HS-5 (cell line): ENCODE results near the gene DQX1.

Source experiments
- DNase-seq: peaks from one replicate; pipeline ENCODE4 v3.0.0-alpha.2; 2012; ENCODE audit warnings: low read depth

DQX1 gene

GRCh38 chr2:74554820-74555531, 28.9 kb upstream of the DQX1 start:
- DNase-seq = no peak

GRCh38 chr2:74553892-74554819, 28.1 kb upstream of the DQX1 start, which contains the start of the genes DOK1 and LOXL3:
TSS of gene DOK1 (plus strand) at chr2:74554720. CDS start at chr2:74554755, 35 bp downstream.
TSS of gene LOXL3 (minus strand) at chr2:74553942. CDS start at chr2:74552634, 1,308 bp downstream.
- DNase-seq = no peak

- no peak for DNase-seq
Observed at GRCh38 chr2:74552914-74553811, 27.1 kb upstream of the DQX1 start.

GRCh38 chr2:74551942-74552913, 26.2 kb upstream of the DQX1 start:
- DNase-seq = no peak

GRCh38 chr2:74551530-74551929, 25.5 kb upstream of the DQX1 start:
- no peak for DNase-seq

GRCh38 chr2:74550231-74550630, 24.2 kb upstream of the DQX1 start:
- DNase-seq = no peak

GRCh38 chr2:74548900-74549826, 23.1 kb upstream of the DQX1 start:
- no peak for DNase-seq

- DNase-seq = no peak
Observed at GRCh38 chr2:74548285-74548899, 22.4 kb upstream of the DQX1 start.

GRCh38 chr2:74546004-74546403, 20.0 kb upstream of the DQX1 start:
- no peak for DNase-seq

- DNase-seq = no peak
Observed at GRCh38 chr2:74544634-74545033, 18.6 kb upstream of the DQX1 start.

GRCh38 chr2:74542978-74543377, 16.9 kb upstream of the DQX1 start:
- no peak for DNase-seq

- DNase-seq = no peak
Observed at GRCh38 chr2:74540291-74540690, 14.3 kb upstream of the DQX1 start.

GRCh38 chr2:74538881-74539339, 12.9 kb upstream of the DQX1 start:
- no peak for DNase-seq

GRCh38 chr2:74537140-74537539, 11.1 kb upstream of the DQX1 start:
- DNase-seq = no peak

GRCh38 chr2:74536166-74536950, 10.3 kb upstream of the DQX1 start:
- DNase-seq = no peak

GRCh38 chr2:74535440-74535965, 9.5 kb upstream of the DQX1 start:
- no peak for DNase-seq

- DNase-seq = no peak
Observed at GRCh38 chr2:74534411-74534810, 8.4 kb upstream of the DQX1 start.

GRCh38 chr2:74533464-74533863, 7.4 kb upstream of the DQX1 start:
- DNase-seq = no peak
